Activated CD8-positive, alpha-beta memory T cell treated with anti-CD3 and anti-CD28 coated beads for 48 hours (primary cell): ENCODE measurements around the gene SLC38A10.
"Not testable (repeated sequence)": the region's sequence is repeated elsewhere in the genome, so short reads cannot be mapped to it uniquely, and the experiment has no call there.

Source experiments
- DNase-seq, 3 experiments: peaks; one replicate each; pipeline ENCODE4 v3.0.0-alpha.2; 2020; ENCODE audit warnings: low read depth in 2 of 3, low spot score in 2 of 3

SLC38A10 gene

GRCh38 chr17:81312624-81313325 lies 17.7 kb upstream of the SLC38A10 start:
- DNase-seq: no peak

GRCh38 chr17:81311946-81312345 lies 16.8 kb upstream of the SLC38A10 start:
- no peak for DNase-seq

GRCh38 chr17:81310949-81311550 lies 15.9 kb upstream of the SLC38A10 start:
- no peak for DNase-seq

- DNase-seq: no peak
Measured at GRCh38 chr17:81309859-81310839, 15.0 kb upstream of the SLC38A10 start.

- peak in 1 of 3 experiments; percentile 20 for DNase-seq
Measured at GRCh38 chr17:81309140-81309858, 14.2 kb upstream of the SLC38A10 start.

- DNase-seq: not testable (repeated sequence)
Measured at GRCh38 chr17:81308784-81309139, 13.7 kb upstream of the SLC38A10 start.

GRCh38 chr17:81307636-81308560 lies 12.8 kb upstream of the SLC38A10 start:
- no peak for DNase-seq

GRCh38 chr17:81306898-81307510 lies 11.9 kb upstream of the SLC38A10 start:
- no peak for DNase-seq

- DNase-seq: no peak
Measured at GRCh38 chr17:81306491-81306890, 11.4 kb upstream of the SLC38A10 start.

- no peak for DNase-seq
Measured at GRCh38 chr17:81305051-81305630, 10.0 kb upstream of the SLC38A10 start.

GRCh38 chr17:81304196-81305015 lies 9.3 kb upstream of the SLC38A10 start:
- DNase-seq: no peak

- DNase-seq: no peak
Measured at GRCh38 chr17:81303385-81303784, 8.3 kb upstream of the SLC38A10 start.

- no peak for DNase-seq
Measured at GRCh38 chr17:81302861-81303333, 7.8 kb upstream of the SLC38A10 start.

GRCh38 chr17:81302324-81302723 lies 7.2 kb upstream of the SLC38A10 start:
- no peak for DNase-seq

GRCh38 chr17:81301195-81302144 lies 6.4 kb upstream of the SLC38A10 start:
- no peak for DNase-seq

GRCh38 chr17:81300586-81301155 lies 5.6 kb upstream of the SLC38A10 start:
- DNase-seq: no peak
